ENCODE measurements around the gene PTPRU.
A peak's percentile ranks its signal among the peaks of the same experiment; 100 is the strongest.

Gene PTPRU

GRCh38 chr1:29282135-29282923 is 46.0 kb downstream of the PTPRU start:
- no peaks in the 10 kb centered on the region for H3K9me3 ChIP-seq (ENCODE audit: control insufficient read depth, insufficient read depth, low read depth, low read length)
- no peak overlapping the region for H3K27ac ChIP-seq (ENCODE audit: extremely low read depth, low read depth, low read length)
- peaks cover 3 to 77% of the 10 kb centered on the region in 2 experiments; a peak in 2 of 3 replicates for H3K36me3 ChIP-seq (ENCODE audit: control insufficient read depth in 2 of 2, insufficient read depth in 1 of 2, low read length in 2 of 2)
- TF ChIP-seq ZNF24 (tag by site-specific recombination; IDR thresholded peaks at IDR 0.05) (0 out of 2 replicates have a peak, but pooled peaks have one; percentile 35), MEIS1 (CRISPR knock-in tag; IDR thresholded peaks at IDR 0.05; ENCODE audit: borderline replicate concordance) (no peak), ZNF280C (tag by site-specific recombination; IDR thresholded peaks at IDR 0.05) (no peak)
- H3K4me3 ChIP-seq (ENCODE audit: low read depth, low read length): no peak overlapping the region
- ChIA-PET CTCF (interaction anchor here (0.5 kb wide), 1 partner anchor 772 kb away, joined by 3 read pairs; no protein-coding TSS in a partner anchor), POLR2A (interaction anchor here (0.7 kb wide), 1 partner anchor 160 kb away, joined by 3 read pairs; no protein-coding TSS in a partner anchor)
- no peaks in the 10 kb centered on the region for H3K4me1 ChIP-seq (ENCODE audit: control insufficient read depth, insufficient read depth, low read length)

GRCh38 chr1:29282924-29283803 is 46.8 kb downstream of the PTPRU start:
- no peak overlapping the region for H3K4me3 ChIP-seq (ENCODE audit: low read depth, low read length)
- CTCF ChIA-PET: no interaction called here
- TF ChIP-seq PRDM10 (tag by site-specific recombination; IDR thresholded peaks at IDR 0.05) (peak; percentile 52; the same call in 1 of the 2 replicates), KLF8 (tag by site-specific recombination; IDR thresholded peaks at IDR 0.05) (peak; percentile 32; the same call in 1 of the 2 replicates), ZNF600 (tag by site-specific recombination; IDR thresholded peaks at IDR 0.05) (peak; percentile 54; the same call in 1 of the 2 replicates), ZNF692 (tag by site-specific recombination; IDR thresholded peaks at IDR 0.05) (0 out of 2 replicates have a peak, but pooled peaks have one; percentile 50), PATZ1 (tag by site-specific recombination; IDR thresholded peaks at IDR 0.05) (peak; percentile 92), ZFHX2 (tag by site-specific recombination; conservative IDR thresholded peaks at IDR 0.05) (peak; percentile 54), EGR2 (tag by site-specific recombination; IDR thresholded peaks at IDR 0.05; ENCODE audit: low read depth) (peak; percentile 77), ZFP69B (tag by site-specific recombination; IDR thresholded peaks at IDR 0.05) (peak; percentile 56), GLIS2 (tag by site-specific recombination; IDR thresholded peaks at IDR 0.05) (peak; percentile 87), KLF9 (tag by site-specific recombination; IDR thresholded peaks at IDR 0.05; ENCODE audit: low read depth) (peak; percentile 65), ZNF596 (tag by site-specific recombination; IDR thresholded peaks at IDR 0.05) (no peak), IKZF3 (tag by site-specific recombination; IDR thresholded peaks at IDR 0.05) (peak; percentile 77), GLIS1 (tag by site-specific recombination; IDR thresholded peaks at IDR 0.05) (peak; percentile 84), KLF1 (tag by site-specific recombination; IDR thresholded peaks at IDR 0.05) (0 out of 2 replicates have a peak, but pooled peaks have one; percentile 48), SP3 (tag by site-specific recombination; IDR thresholded peaks at IDR 0.05) (peak; percentile 98), ZNF488 (tag by site-specific recombination; IDR thresholded peaks at IDR 0.05) (no peak), ZNF76 (tag by site-specific recombination; IDR thresholded peaks at IDR 0.05; ENCODE audit: borderline replicate concordance, low read depth) (peak; percentile 51; the same call in 1 of the 2 replicates)

More at GRCh38 chr1:29282924-29283803, 46.8 kb downstream of the PTPRU start:
- Histone ChIP-seq H3K9me3 (ENCODE audit: control insufficient read depth, insufficient read depth, low read depth, low read length) (no peaks in the 10 kb centered on the region), H3K27ac (ENCODE audit: extremely low read depth, low read depth, low read length) (no peak overlapping the region), H3K36me3 (ENCODE audit: control insufficient read depth in 2 of 2, insufficient read depth in 1 of 2, low read length in 2 of 2) (peaks cover 0 to 73% of the 10 kb centered on the region in 2 experiments; a peak in 1 of 3 replicates), H3K4me1 (ENCODE audit: control insufficient read depth, insufficient read depth, low read length) (no peaks in the 10 kb centered on the region)
- POLR2A ChIA-PET: interaction anchor here (0.7 kb wide), 1 partner anchor 159 kb away, joined by 3 read pairs; no protein-coding TSS in a partner anchor
